Measurements from ENCODE around the gene STAC3.

The STAC3 gene

DNA sequence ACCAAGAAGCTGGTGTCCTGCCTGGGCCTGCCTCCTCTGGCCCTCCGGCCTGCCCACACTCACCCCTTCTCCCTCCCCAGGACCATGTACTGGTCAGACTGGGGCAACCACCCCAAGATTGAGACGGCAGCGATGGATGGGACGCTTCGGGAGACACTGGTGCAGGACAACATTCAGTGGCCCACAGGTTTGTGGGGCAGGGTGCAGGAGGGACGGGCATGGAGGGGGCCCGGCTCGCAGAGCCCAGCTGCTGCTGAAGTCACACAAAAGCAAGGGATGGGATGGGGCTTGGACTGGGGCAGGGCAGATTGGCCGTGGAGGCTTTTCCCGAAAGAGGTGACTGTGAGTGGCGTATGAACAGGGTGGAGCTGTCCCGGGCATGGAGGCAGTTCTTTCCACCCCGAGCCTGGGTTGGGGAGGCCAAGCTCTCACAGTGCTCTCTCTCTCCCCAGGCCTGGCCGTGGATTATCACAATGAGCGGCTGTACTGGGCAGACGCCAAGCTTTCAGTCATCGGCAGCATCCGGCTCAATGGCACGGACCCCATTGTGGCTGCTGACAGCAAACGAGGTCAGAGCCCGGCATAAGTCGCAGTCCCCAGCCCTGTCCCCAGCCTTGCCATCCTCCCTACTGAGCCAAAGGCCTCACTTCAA lies 42.2 kb downstream of the STAC3 start:
- DNase-seq (ENCODE audit: low read depth) = no peak
- no peak overlapping the region for H3K4me3 ChIP-seq (ENCODE audit: low read depth, low read length)
- TF ChIP-seq, protein P1, sequence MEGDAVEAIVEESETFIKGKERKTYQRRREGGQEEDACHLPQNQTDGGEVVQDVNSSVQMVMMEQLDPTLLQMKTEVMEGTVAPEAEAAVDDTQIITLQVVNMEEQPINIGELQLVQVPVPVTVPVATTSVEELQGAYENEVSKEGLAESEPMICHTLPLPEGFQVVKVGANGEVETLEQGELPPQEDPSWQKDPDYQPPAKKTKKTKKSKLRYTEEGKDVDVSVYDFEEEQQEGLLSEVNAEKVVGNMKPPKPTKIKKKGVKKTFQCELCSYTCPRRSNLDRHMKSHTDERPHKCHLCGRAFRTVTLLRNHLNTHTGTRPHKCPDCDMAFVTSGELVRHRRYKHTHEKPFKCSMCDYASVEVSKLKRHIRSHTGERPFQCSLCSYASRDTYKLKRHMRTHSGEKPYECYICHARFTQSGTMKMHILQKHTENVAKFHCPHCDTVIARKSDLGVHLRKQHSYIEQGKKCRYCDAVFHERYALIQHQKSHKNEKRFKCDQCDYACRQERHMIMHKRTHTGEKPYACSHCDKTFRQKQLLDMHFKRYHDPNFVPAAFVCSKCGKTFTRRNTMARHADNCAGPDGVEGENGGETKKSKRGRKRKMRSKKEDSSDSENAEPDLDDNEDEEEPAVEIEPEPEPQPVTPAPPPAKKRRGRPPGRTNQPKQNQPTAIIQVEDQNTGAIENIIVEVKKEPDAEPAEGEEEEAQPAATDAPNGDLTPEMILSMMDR (IDR thresholded peaks at IDR 0.05; ENCODE audit: low read depth, low read length, missing control alignments) = no peak

GRCh38 chr12:57207731-57208630 lies 43.0 kb downstream of the STAC3 start:
- TF ChIP-seq, protein P1 (IDR thresholded peaks at IDR 0.05; ENCODE audit: low read depth, low read length, missing control alignments) = no peak
- DNase-seq (ENCODE audit: low read depth) = no peak
- H3K4me3 ChIP-seq (ENCODE audit: low read depth, low read length) = no peak overlapping the region

- no peak overlapping the region for H3K4me3 ChIP-seq (ENCODE audit: low read depth, low read length)
- no peak for DNase-seq (ENCODE audit: low read depth)
- TF ChIP-seq, protein P1 (IDR thresholded peaks at IDR 0.05; ENCODE audit: low read depth, low read length, missing control alignments) = no peak
These were observed 45.1 kb downstream of the STAC3 start for GRCh38 chr12:57205931-57206330.

- H3K4me3 ChIP-seq (ENCODE audit: low read depth, low read length) = no peak overlapping the region
- TF ChIP-seq, protein P1 (IDR thresholded peaks at IDR 0.05; ENCODE audit: low read depth, low read length, missing control alignments) = no peak
- no peak for DNase-seq (ENCODE audit: low read depth)
These were observed 45.8 kb downstream of the STAC3 start for GRCh38 chr12:57205186-57205585.

- H3K4me3 ChIP-seq (ENCODE audit: low read depth, low read length) = no peak overlapping the region
- TF ChIP-seq, protein P1 (IDR thresholded peaks at IDR 0.05; ENCODE audit: low read depth, low read length, missing control alignments) = no peak
- no peak for DNase-seq (ENCODE audit: low read depth)
These were observed 46.5 kb downstream of the STAC3 start for GRCh38 chr12:57204454-57204853.

GRCh38 chr12:57203791-57204190 lies 47.2 kb downstream of the STAC3 start:
- TF ChIP-seq, protein P1 (IDR thresholded peaks at IDR 0.05; ENCODE audit: low read depth, low read length, missing control alignments) = no peak
- H3K4me3 ChIP-seq (ENCODE audit: low read depth, low read length) = no peak overlapping the region
- DNase-seq (ENCODE audit: low read depth) = no peak

Data from GM12864 (cell line).